Hepatocyte (in vitro differentiated cells): ENCODE results near the gene PTPN12.

Experiments
- EZH2 ChIP-seq: fragments of 200-600 bp; sonication (generic); IDR thresholded peaks from 2 replicates; pipeline ENCODE4 v1.6.1; 2016; ENCODE audit warnings: antibody characterized with exemption, mild to moderate bottlenecking, borderline replicate concordance
- EZH2phosphoT487 ChIP-seq: fragments of 200-600 bp; sonication (generic); IDR thresholded peaks from one replicate; pipeline ENCODE4 v1.6.1; 2018; ENCODE audit warnings: antibody characterized with exemption, mild to moderate bottlenecking, low read depth, moderate library complexity; ENCODE audit not compliant: unreplicated experiment, severe bottlenecking
- TF ChIP-seq, protein P1 (sequence below): fragments of 200-600 bp; sonication (generic); IDR thresholded peaks from 2 replicates; pipeline ENCODE4 v1.5.1; 2016; ENCODE audit warnings: antibody characterized with exemption, mild to moderate bottlenecking; ENCODE audit not compliant: poor library complexity

DNA sequence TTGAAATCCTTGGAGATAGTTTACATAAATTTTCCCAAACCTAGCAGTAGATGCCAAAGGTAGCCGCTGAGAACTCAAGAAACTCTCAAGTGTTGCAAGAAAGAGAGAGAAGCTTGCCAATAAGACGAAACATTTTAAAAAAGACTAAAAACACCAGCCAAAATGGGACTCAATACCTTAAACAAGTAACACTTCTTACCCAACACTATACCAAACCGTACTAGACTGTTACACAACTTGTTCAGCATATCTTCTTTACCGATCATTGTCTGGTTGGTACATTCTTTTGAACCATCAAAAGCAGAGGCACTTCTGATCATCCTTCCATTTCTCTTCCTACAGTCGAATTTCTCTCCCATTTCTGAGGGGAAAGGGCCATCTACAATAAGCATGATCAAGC is 4.8 kb upstream of the PTPN12 start:
- TF ChIP-seq, protein P1, sequence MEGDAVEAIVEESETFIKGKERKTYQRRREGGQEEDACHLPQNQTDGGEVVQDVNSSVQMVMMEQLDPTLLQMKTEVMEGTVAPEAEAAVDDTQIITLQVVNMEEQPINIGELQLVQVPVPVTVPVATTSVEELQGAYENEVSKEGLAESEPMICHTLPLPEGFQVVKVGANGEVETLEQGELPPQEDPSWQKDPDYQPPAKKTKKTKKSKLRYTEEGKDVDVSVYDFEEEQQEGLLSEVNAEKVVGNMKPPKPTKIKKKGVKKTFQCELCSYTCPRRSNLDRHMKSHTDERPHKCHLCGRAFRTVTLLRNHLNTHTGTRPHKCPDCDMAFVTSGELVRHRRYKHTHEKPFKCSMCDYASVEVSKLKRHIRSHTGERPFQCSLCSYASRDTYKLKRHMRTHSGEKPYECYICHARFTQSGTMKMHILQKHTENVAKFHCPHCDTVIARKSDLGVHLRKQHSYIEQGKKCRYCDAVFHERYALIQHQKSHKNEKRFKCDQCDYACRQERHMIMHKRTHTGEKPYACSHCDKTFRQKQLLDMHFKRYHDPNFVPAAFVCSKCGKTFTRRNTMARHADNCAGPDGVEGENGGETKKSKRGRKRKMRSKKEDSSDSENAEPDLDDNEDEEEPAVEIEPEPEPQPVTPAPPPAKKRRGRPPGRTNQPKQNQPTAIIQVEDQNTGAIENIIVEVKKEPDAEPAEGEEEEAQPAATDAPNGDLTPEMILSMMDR: no peak
- no peak for TF ChIP-seq EZH2phosphoT487
- no peak for TF ChIP-seq EZH2
